Omental fat pad (tissue), 4 donors: ENCODE data around the gene ARHGAP42. TPM values are rescaled to one million over a fixed set of nuclear protein-coding genes. Genes with fewer than 3 reads are reported as not detected.

Experiments used
- ATAC-seq: fragments of 150-250 bp; one replicate; pipeline ENCODE4 v1.9.1; 2016; ENCODE audit warnings: mild to moderate bottlenecking, moderate library complexity; ENCODE audit not compliant: low FRiP score
- DNase-seq: peaks from one replicate; pipeline ENCODE4 v3.0.0-alpha.2; 2019; ENCODE audit warnings: low spot score
- total RNA-seq, 4 donors: library from RNA; depleted of rRNA; stranded (reverse); fragments of >200 nt; gene quantifications; one replicate each; pipeline ENCODE4 v1.1.0, GENCODE V29; 2016
- TF ChIP-seq, protein P1 (sequence below), 3 donors: fragments of 450-650 bp; IDR thresholded peaks; one replicate each; pipeline ENCODE4 v1.5.1; 2016 to 2017; ENCODE audit warnings: antibody characterized with exemption in 3 of 3, mild to moderate bottlenecking in 3 of 3, moderate library complexity in 2 of 3

The ARHGAP42 gene
- total RNA-seq, 4 donors from 2014 or later: 9.6 to 47.4 (median 15.7) TPM

DNA sequence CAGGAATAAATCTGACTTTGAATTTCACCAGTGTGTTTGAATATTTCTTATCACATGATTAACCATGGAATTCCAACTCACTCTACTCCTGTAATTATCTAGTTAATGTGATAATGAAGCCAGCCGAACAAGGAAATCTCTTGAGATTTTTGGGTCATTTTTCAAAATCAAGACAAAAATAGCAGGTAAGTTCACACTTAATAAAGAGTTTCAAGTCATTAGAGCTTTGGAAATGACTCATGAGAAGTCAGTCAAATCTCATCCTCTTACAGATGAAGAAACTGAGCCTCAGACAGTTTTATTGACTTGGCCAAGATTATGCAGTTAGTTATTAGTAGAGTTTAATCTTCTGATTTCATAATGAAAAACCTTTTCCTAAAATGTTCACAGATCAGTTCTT, 148.8 kb downstream of the ARHGAP42 start:
- no peak for DNase-seq
- no peak for ATAC-seq
- TF ChIP-seq, protein P1, sequence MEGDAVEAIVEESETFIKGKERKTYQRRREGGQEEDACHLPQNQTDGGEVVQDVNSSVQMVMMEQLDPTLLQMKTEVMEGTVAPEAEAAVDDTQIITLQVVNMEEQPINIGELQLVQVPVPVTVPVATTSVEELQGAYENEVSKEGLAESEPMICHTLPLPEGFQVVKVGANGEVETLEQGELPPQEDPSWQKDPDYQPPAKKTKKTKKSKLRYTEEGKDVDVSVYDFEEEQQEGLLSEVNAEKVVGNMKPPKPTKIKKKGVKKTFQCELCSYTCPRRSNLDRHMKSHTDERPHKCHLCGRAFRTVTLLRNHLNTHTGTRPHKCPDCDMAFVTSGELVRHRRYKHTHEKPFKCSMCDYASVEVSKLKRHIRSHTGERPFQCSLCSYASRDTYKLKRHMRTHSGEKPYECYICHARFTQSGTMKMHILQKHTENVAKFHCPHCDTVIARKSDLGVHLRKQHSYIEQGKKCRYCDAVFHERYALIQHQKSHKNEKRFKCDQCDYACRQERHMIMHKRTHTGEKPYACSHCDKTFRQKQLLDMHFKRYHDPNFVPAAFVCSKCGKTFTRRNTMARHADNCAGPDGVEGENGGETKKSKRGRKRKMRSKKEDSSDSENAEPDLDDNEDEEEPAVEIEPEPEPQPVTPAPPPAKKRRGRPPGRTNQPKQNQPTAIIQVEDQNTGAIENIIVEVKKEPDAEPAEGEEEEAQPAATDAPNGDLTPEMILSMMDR (IDR thresholded peaks at IDR 0.05): no peak

DNA sequence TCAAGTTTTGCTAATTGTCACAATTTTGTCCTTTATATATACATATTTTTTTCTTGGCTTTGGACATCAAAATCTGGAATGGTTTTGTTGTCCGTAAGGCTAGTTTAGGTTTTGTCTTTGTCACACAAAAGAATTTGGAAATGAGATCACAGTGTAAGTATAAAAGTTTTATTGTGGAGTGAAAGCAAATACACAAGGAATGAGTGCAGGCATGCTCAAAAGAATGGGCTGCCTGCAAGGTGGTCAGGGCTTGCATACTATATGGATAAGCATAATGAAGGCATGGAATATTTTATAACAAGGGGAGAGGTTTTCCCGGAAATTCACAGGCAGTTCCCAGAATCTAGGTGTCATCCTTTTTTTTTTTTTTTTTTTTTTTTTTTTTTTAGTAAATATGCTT, 150.2 kb downstream of the ARHGAP42 start:
- TF ChIP-seq, protein P1 (IDR thresholded peaks at IDR 0.05): no peak
- no peak for DNase-seq
- no peak for ATAC-seq

DNA sequence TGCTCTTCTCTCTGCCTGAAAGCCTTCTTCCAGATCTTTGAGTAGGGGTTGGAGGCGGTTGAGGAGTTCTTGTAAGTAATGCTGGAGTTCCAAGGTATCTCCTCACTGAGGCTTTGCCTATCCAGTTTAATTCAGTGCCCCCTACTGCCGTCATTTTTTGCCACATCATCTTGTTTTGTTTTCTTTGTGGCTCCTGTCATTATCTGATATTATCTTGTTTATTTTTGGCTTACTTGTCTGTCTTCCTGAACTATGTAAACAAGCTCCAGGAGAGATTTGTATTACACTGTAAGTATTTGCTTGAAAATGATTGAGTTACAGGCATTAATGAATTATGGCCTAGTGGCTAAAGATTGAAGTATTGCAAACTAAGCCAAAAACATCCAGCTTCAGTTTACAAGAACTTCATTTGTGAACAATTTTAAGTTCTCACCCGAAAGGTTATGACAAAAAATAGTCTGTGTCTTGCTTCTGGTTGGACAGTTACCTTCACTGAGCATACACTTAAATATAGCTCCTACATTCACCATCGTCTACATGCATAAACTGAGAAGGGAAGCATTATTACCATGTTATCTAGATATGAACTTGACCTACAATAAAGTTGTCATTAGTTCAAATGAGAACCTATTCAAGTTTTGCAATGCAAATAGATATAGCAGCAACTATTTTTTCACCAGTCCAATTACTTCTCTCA, 154.8 kb downstream of the ARHGAP42 start:
- DNase-seq (no peak), ATAC-seq (no peak)

DNA sequence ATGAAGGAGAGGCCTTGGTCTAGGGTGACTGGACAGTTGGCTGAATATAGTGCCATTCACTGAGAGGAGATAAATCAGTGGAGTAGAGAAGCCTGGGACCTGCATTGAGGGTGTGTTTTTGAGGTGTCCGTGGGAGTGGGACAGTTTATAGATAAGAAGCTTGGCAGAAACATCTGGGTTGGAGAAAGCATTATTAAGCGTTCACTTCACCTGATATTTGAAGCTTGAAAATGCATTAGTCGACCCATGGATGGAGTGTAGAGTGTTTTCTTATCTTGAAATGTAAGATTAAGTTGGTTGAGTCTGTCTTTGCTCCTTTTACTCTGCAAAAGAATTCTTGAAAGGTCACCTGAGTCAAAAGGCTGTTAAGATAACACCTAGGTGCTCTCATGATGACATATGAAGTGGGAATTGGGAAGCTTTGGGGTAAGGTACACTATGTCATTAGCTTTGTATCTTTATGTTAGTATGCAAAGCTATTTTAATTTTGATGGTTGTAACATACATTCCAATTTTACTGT, 160.7 kb downstream of the ARHGAP42 start:
- ATAC-seq (no peak), DNase-seq (no peak)
- TF ChIP-seq, protein P1 (IDR thresholded peaks at IDR 0.05): no peak

More for the DNA sequence above, 154.8 kb downstream of the ARHGAP42 start:
- TF ChIP-seq, protein P1 (IDR thresholded peaks at IDR 0.05): no peak

DNA sequence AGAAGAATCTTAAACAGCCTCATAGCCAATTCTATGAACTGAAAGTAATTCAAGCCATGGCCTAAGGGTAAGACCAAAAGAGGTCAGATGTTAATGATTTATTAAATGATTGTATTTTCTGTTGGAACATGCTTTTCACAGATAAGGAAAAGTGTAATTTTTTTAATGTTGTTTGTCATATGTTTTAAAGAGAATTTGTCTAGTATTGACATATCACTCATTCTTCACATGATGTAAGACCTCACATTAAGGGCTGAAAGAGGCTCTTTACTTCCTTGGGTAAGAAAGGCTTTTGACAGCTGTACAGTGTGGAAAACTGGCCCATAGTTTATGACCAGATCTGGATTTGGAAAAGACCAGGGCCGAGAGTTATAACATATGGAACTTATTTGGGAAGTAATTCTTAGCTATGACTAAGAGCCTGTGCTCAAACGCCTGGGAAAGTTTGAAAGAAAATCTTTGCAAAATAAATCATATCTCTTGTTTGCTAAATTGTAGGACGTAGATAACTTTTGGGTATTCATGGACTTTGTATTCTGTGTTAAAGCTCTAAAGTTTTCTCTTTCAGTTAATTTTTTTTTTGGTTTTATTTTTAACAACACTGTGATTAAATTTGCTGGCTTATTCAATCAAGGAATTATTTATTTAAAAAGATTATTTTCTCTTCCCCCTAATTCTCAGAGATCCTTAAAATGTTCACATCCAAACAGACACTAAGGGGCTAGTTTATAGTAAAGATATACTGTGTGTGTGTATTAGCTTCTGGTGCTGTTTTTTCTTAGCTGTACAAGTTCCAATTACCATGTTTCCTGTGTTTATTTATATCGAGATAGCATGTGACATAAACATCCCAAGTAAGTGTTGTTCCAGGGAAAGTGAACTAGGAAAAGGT, 162.2 kb downstream of the ARHGAP42 start:
- DNase-seq: no peak
- TF ChIP-seq, protein P1 (IDR thresholded peaks at IDR 0.05): no peak
- peak; percentile 64 for ATAC-seq

DNA sequence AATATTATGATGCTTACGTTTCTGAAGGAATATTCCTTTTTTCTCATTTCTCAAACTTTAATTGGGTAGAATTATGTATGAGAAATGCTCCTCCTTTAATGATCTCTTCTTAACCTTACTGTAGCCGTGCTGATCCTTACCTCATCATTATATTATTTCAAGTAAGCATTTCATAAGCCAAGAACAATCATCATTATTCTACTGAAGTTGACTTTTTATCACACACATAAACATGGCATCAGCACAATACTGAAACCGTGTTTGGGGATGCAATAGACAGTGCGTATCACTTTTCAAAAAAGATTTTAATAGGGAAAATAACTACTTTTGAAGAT, 162.8 kb downstream of the ARHGAP42 start:
- DNase-seq (no peak), ATAC-seq (no peak)
- TF ChIP-seq, protein P1 (IDR thresholded peaks at IDR 0.05): no peak
